Measurements from ENCODE around the gene NCBP3. TPM values are rescaled to one million over a fixed set of nuclear protein-coding genes. Genes with fewer than 3 reads are reported as not detected.

The NCBP3 gene
- total RNA-seq, 1 donor from 2014 or later, result 45.8 TPM

GRCh38 chr17:3772764-3773163 lies 73.3 kb downstream of the NCBP3 start:
- Mint-ChIP-seq H3K27ac (ENCODE audit: unreplicated experiment) (no peak overlapping the region), H3K4me1 (ENCODE audit: unreplicated experiment) (peaks cover 6% of the 10 kb centered on the region), H3K4me3 (ENCODE audit: unreplicated experiment) (no peak overlapping the region), H3K9me3 (ENCODE audit: unreplicated experiment) (peaks cover under 1% of the 10 kb centered on the region), H3K36me3 (ENCODE audit: unreplicated experiment) (no peaks in the 10 kb centered on the region), H3K27me3 (ENCODE audit: unreplicated experiment) (no peaks in the 10 kb centered on the region)
- no peak for TF ChIP-seq CTCF (IDR thresholded peaks at IDR 0.05)
- no peak for DNase-seq (ENCODE audit: extremely low spot score, unreplicated experiment)

GRCh38 chr17:3771140-3771539 lies 74.9 kb downstream of the NCBP3 start:
- Mint-ChIP-seq H3K4me3 (ENCODE audit: unreplicated experiment) (no peak overlapping the region), H3K27ac (ENCODE audit: unreplicated experiment) (no peak overlapping the region), H3K4me1 (ENCODE audit: unreplicated experiment) (peaks cover 6% of the 10 kb centered on the region), H3K9me3 (ENCODE audit: unreplicated experiment) (peaks cover 4% of the 10 kb centered on the region), H3K36me3 (ENCODE audit: unreplicated experiment) (no peaks in the 10 kb centered on the region), H3K27me3 (ENCODE audit: unreplicated experiment) (no peaks in the 10 kb centered on the region)
- no peak for TF ChIP-seq CTCF (IDR thresholded peaks at IDR 0.05)
- DNase-seq (ENCODE audit: extremely low spot score, unreplicated experiment), result no peak

- no peak for DNase-seq (ENCODE audit: extremely low spot score, unreplicated experiment)
Measured at GRCh38 chr17:3770466-3770865, 75.6 kb downstream of the NCBP3 start.

GRCh38 chr17:3768769-3769168 lies 77.3 kb downstream of the NCBP3 start:
- H3K36me3 Mint-ChIP-seq (ENCODE audit: unreplicated experiment), result no peaks in the 10 kb centered on the region
- no peak overlapping the region for H3K27ac Mint-ChIP-seq (ENCODE audit: unreplicated experiment)
- H3K27me3 Mint-ChIP-seq (ENCODE audit: unreplicated experiment), result no peaks in the 10 kb centered on the region
- no peak for DNase-seq (ENCODE audit: extremely low spot score, unreplicated experiment)
- no peak overlapping the region for H3K4me3 Mint-ChIP-seq (ENCODE audit: unreplicated experiment)
- peaks cover 4% of the 10 kb centered on the region for H3K9me3 Mint-ChIP-seq (ENCODE audit: unreplicated experiment)
- H3K4me1 Mint-ChIP-seq (ENCODE audit: unreplicated experiment), result peaks cover 6% of the 10 kb centered on the region
- no peak for TF ChIP-seq CTCF (IDR thresholded peaks at IDR 0.05)

More at GRCh38 chr17:3770466-3770865, 75.6 kb downstream of the NCBP3 start:
- Mint-ChIP-seq H3K4me3 (ENCODE audit: unreplicated experiment) (no peak overlapping the region), H3K27ac (ENCODE audit: unreplicated experiment) (no peak overlapping the region), H3K4me1 (ENCODE audit: unreplicated experiment) (peaks cover 6% of the 10 kb centered on the region), H3K27me3 (ENCODE audit: unreplicated experiment) (no peaks in the 10 kb centered on the region), H3K36me3 (ENCODE audit: unreplicated experiment) (no peaks in the 10 kb centered on the region), H3K9me3 (ENCODE audit: unreplicated experiment) (peaks cover 4% of the 10 kb centered on the region)
- no peak for TF ChIP-seq CTCF (IDR thresholded peaks at IDR 0.05)

GRCh38 chr17:3768341-3768740 lies 77.7 kb downstream of the NCBP3 start:
- DNase-seq (ENCODE audit: extremely low spot score, unreplicated experiment), result no peak
- Mint-ChIP-seq H3K4me3 (ENCODE audit: unreplicated experiment) (no peak overlapping the region), H3K36me3 (ENCODE audit: unreplicated experiment) (no peaks in the 10 kb centered on the region), H3K27ac (ENCODE audit: unreplicated experiment) (no peak overlapping the region), H3K4me1 (ENCODE audit: unreplicated experiment) (peaks cover 3% of the 10 kb centered on the region), H3K9me3 (ENCODE audit: unreplicated experiment) (peaks cover 4% of the 10 kb centered on the region), H3K27me3 (ENCODE audit: unreplicated experiment) (no peaks in the 10 kb centered on the region)
- no peak for TF ChIP-seq CTCF (IDR thresholded peaks at IDR 0.05)

All from osteocyte (in vitro differentiated cells).